Natural killer cell (primary cell): ENCODE results near the gene FAM169A. TPM values are rescaled to one million over a fixed set of nuclear protein-coding genes. Genes with fewer than 3 reads are reported as not detected.

ENCODE experiments used
- ATAC-seq, 3 donors: fragments of 150-1000 bp in 2 of 3; fragments of 200-7000 bp in 1 of 3; cut with Tn5 transposase; 1 replicate in 1 of 3; 2 replicates in 2 of 3; pipeline ENCODE4 v1.10.0; 2021; ENCODE audit warnings: mild to moderate bottlenecking in 2 of 3, moderate library complexity in 2 of 3
- DNase-seq, 2 donors: peaks; one replicate each; pipeline versions ENCODE4 v3.0.0 to v3.0.0-alpha.2; 2013 to 2021; ENCODE audit warnings: mixed read lengths in 1 of 2
- H3K27ac ChIP-seq: one replicate; pipeline ENCODE4 v1.5.1; 2013; ENCODE audit warnings: mild to moderate bottlenecking, low read length
- H3K27me3 ChIP-seq: one replicate; pipeline ENCODE4 v1.6.1; 2013; ENCODE audit warnings: low read length; ENCODE audit not compliant: control insufficient read depth, insufficient read depth
- H3K36me3 ChIP-seq: one replicate; pipeline ENCODE4 v1.6.1; 2013; ENCODE audit warnings: low read length; ENCODE audit not compliant: control insufficient read depth, insufficient read depth
- H3K4me1 ChIP-seq: one replicate; pipeline ENCODE4 v1.6.1; 2013; ENCODE audit warnings: low read length; ENCODE audit not compliant: control insufficient read depth, insufficient read depth
- H3K4me3 ChIP-seq: one replicate; pipeline ENCODE4 v1.5.1; 2013; ENCODE audit warnings: low read length
- H3K9me3 ChIP-seq: one replicate; pipeline ENCODE4 v1.6.1; 2013; ENCODE audit warnings: low read length; ENCODE audit not compliant: control insufficient read depth, insufficient read depth
- H3K27ac Mint-ChIP-seq, 2 donors: one replicate each; pipeline ENCODE4 v1.8.0; 2022; ENCODE audit warnings: mild to moderate bottlenecking in 2 of 2, mixed read lengths in 2 of 2, moderate library complexity in 1 of 2
- H3K27me3 Mint-ChIP-seq, 2 donors: one replicate each; pipeline ENCODE4 v1.8.0; 2022; ENCODE audit warnings: low read depth in 2 of 2, mixed read lengths in 2 of 2
- H3K36me3 Mint-ChIP-seq: one replicate; pipeline ENCODE4 v1.8.0; 2022; ENCODE audit warnings: mixed read lengths
- H3K4me1 Mint-ChIP-seq, 2 donors: one replicate each; pipeline ENCODE4 v1.8.0; 2022; ENCODE audit warnings: mixed read lengths in 2 of 2
- H3K4me3 Mint-ChIP-seq: one replicate; pipeline ENCODE4 v1.8.0; 2022; ENCODE audit warnings: mild to moderate bottlenecking, moderate library complexity, mixed read lengths
- H3K9me3 Mint-ChIP-seq, 2 donors: one replicate each; pipeline ENCODE4 v1.8.0; 2022; ENCODE audit warnings: mixed read lengths in 2 of 2
- CTCF ChIP-seq: fragments of 200-600 bp; IDR thresholded peaks from one replicate; pipeline ENCODE4 v1.8.0; 2022; ENCODE audit warnings: antibody characterized with exemption
- WGBS: methylation state at CpG from one replicate; pipeline ENCODE4 v1.1.7; 2013; ENCODE audit warnings: missing lambda C conversion rate; ENCODE audit not compliant: insufficient coverage; 5-methylcytosine and 5-hydroxymethylcytosine counted together
- intact Hi-C: fragments of 100-400 bp; cut with micrococcal nuclease; formaldehyde crosslinking; loops from one replicate; pipeline ENCODE4 v1.14.2; 2022
- total RNA-seq, 4 donors: library from RNA; stranded (reverse); fragments of 120-200 nt in 1 of 4; gene quantifications; one replicate each; pipeline versions ENCODE4 v1.2.3 to v1.2.4, GENCODE V29; 2013 to 2022

The FAM169A gene
- total RNA-seq, 3 donors from 2014 or later (not counting 1 experiment from before 2014, with no cell fraction given): 28.0 to 32.6 (median 28.6) TPM

DNA sequence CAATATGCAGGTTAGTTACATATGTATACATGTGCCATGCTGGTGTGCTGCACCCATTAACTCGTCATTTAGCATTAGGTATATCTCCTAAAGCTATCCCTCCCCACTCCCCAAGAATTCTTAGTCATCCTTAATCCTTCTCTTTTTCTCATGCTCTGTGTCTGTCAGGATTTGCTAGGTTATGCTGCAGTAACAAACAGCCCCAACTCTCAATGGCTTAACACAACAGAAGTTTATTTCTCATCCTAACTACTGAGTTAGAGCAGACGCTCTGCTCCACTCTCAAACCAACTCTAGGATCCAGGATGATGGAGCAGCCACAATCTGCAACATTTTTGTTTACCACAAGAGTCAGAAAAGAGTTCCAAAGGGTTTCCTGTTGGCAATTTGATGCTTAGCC, 28.2 kb upstream of the FAM169A start:
- intact Hi-C loops: no loop called here
- Mint-ChIP-seq H3K36me3 (no peaks in the 10 kb centered on the region), H3K4me1 (peaks cover 34 to 40% of the 10 kb centered on the region in 2 donors), H3K27me3 (no peaks in the 10 kb centered on the region), H3K9me3 (peaks cover 0 to 2% of the 10 kb centered on the region in 2 donors), H3K4me3 (peak overlapping the region; percentile 35), H3K27ac (no peak overlapping the region)
- TF ChIP-seq CTCF: no peak
- WGBS: 95% methylated on average over 2 of the region's 2 CpGs
- Histone ChIP-seq H3K27me3 (no peaks in the 10 kb centered on the region), H3K27ac (no peak overlapping the region), H3K4me3 (no peak overlapping the region), H3K36me3 (no peaks in the 10 kb centered on the region), H3K9me3 (no peaks in the 10 kb centered on the region), H3K4me1 (peaks cover 8% of the 10 kb centered on the region)
- ATAC-seq (no peak), DNase-seq (no peak)

- peaks cover 16% of the 10 kb centered on the region for H3K4me1 ChIP-seq
- no peak overlapping the region for H3K27ac ChIP-seq
- Mint-ChIP-seq H3K4me1 (peaks cover 48 to 51% of the 10 kb centered on the region in 2 donors), H3K36me3 (no peaks in the 10 kb centered on the region), H3K4me3 (peak overlapping the region; percentile 22), H3K27me3 (no peaks in the 10 kb centered on the region), H3K9me3 (peaks cover 2 to 3% of the 10 kb centered on the region in 2 donors), H3K27ac (peak overlapping the region in 1 of 2 donors; percentile 51)
- TF ChIP-seq CTCF: no peak
- H3K27me3 ChIP-seq: no peaks in the 10 kb centered on the region
- H3K9me3 ChIP-seq: no peaks in the 10 kb centered on the region
- 92% methylated on average over 1 of the region's 2 CpGs for WGBS
- ATAC-seq: no peak
- intact Hi-C loops: no loop called here
- H3K36me3 ChIP-seq: no peaks in the 10 kb centered on the region
- no peak overlapping the region for H3K4me3 ChIP-seq
- no peak for DNase-seq
Observed at GRCh38 chr5:74892921-74893320, 26.7 kb upstream of the FAM169A start.

GRCh38 chr5:74889523-74890105, 23.4 kb upstream of the FAM169A start:
- Mint-ChIP-seq H3K9me3 (peaks cover under 1 to 3% of the 10 kb centered on the region in 2 donors), H3K4me1 (peaks cover 45 to 53% of the 10 kb centered on the region in 2 donors), H3K4me3 (peak overlapping the region; percentile 76), H3K36me3 (no peaks in the 10 kb centered on the region), H3K27ac (peak overlapping the region; percentile 78 to 90), H3K27me3 (no peaks in the 10 kb centered on the region)
- H3K4me1 ChIP-seq: peaks cover 16% of the 10 kb centered on the region
- H3K27me3 ChIP-seq: no peaks in the 10 kb centered on the region
- H3K27ac ChIP-seq: peak overlapping the region; percentile 10
- no peak for DNase-seq
- intact Hi-C loops: no loop called here
- no CpG with 5 or more reads among the region's 2 CpGs for WGBS
- ATAC-seq: peak; percentile 48 to 75 (median 69)
- no peak overlapping the region for H3K4me3 ChIP-seq
- no peaks in the 10 kb centered on the region for H3K36me3 ChIP-seq
- TF ChIP-seq CTCF: no peak
- H3K9me3 ChIP-seq: no peaks in the 10 kb centered on the region

- no peak for TF ChIP-seq CTCF
- 82% methylated on average over 4 of the region's 4 CpGs for WGBS
- Histone ChIP-seq H3K4me1 (peaks cover 16% of the 10 kb centered on the region), H3K27me3 (no peaks in the 10 kb centered on the region), H3K36me3 (no peaks in the 10 kb centered on the region), H3K4me3 (no peak overlapping the region), H3K9me3 (no peaks in the 10 kb centered on the region), H3K27ac (no peak overlapping the region)
- intact Hi-C loops: no loop called here
- no peaks in the 10 kb centered on the region for H3K36me3 Mint-ChIP-seq
- H3K27ac Mint-ChIP-seq: peak overlapping the region; percentile 78 to 90
- H3K4me3 Mint-ChIP-seq: peak overlapping the region; percentile 49
- DNase-seq (no peak), ATAC-seq (no peak)
- H3K27me3 Mint-ChIP-seq: no peaks in the 10 kb centered on the region
- H3K9me3 Mint-ChIP-seq: peaks cover 0 to 3% of the 10 kb centered on the region in 2 donors
- peaks cover 35 to 43% of the 10 kb centered on the region in 2 donors for H3K4me1 Mint-ChIP-seq
Observed at GRCh38 chr5:74888117-74888516, 21.9 kb upstream of the FAM169A start.
